Measurements from ENCODE around the gene PARP1.
"Not testable (repeated sequence)": the region's sequence is repeated elsewhere in the genome, so short reads cannot be mapped to it uniquely, and the experiment has no call there.

Gene PARP1

GRCh38 chr1:226429858-226430715 lies 22.2 kb upstream of the PARP1 start:
- no peak for DNase-seq (ENCODE audit: low read depth in 2 of 2)

- no peak for DNase-seq (ENCODE audit: low read depth in 2 of 2)
These were observed 21.0 kb upstream of the PARP1 start for GRCh38 chr1:226428791-226429461.

- DNase-seq (ENCODE audit: low read depth in 2 of 2) = no peak
These were observed 20.5 kb upstream of the PARP1 start for GRCh38 chr1:226428348-226428747.

GRCh38 chr1:226427131-226427530 lies 19.2 kb upstream of the PARP1 start:
- DNase-seq (ENCODE audit: low read depth in 2 of 2) = no peak

- not testable (repeated sequence) for DNase-seq (ENCODE audit: low read depth in 2 of 2)
These were observed 18.5 kb upstream of the PARP1 start for GRCh38 chr1:226426395-226426794.

GRCh38 chr1:226425431-226426031 lies 17.6 kb upstream of the PARP1 start:
- DNase-seq (ENCODE audit: low read depth in 2 of 2) = no peak

GRCh38 chr1:226425004-226425378 lies 17.1 kb upstream of the PARP1 start:
- no peak for DNase-seq (ENCODE audit: low read depth in 2 of 2)

GRCh38 chr1:226424221-226425003 lies 16.5 kb upstream of the PARP1 start:
- DNase-seq (ENCODE audit: low read depth in 2 of 2) = no peak

- DNase-seq (ENCODE audit: low read depth in 2 of 2) = no peak
These were observed 14.6 kb upstream of the PARP1 start for GRCh38 chr1:226422478-226422877.

GRCh38 chr1:226420897-226421296 lies 13.0 kb upstream of the PARP1 start:
- no peak for DNase-seq (ENCODE audit: low read depth in 2 of 2)

- DNase-seq (ENCODE audit: low read depth in 2 of 2) = no peak
These were observed 12.4 kb upstream of the PARP1 start for GRCh38 chr1:226420328-226420727.

GRCh38 chr1:226419284-226420029 lies 11.6 kb upstream of the PARP1 start:
- DNase-seq (ENCODE audit: low read depth in 2 of 2) = no peak

- DNase-seq (ENCODE audit: low read depth in 2 of 2) = no peak
These were observed 10.1 kb upstream of the PARP1 start for GRCh38 chr1:226417830-226418546.

GRCh38 chr1:226417350-226417749 lies 9.5 kb upstream of the PARP1 start:
- DNase-seq (ENCODE audit: low read depth in 2 of 2) = no peak

- no peak for DNase-seq (ENCODE audit: low read depth in 2 of 2)
These were observed 6.3 kb upstream of the PARP1 start for GRCh38 chr1:226414098-226414698.

- DNase-seq (ENCODE audit: low read depth in 2 of 2) = no peak
These were observed 3.7 kb upstream of the PARP1 start for GRCh38 chr1:226411619-226412018.

GRCh38 chr1:226410958-226411357 lies 3.1 kb upstream of the PARP1 start:
- no peak for DNase-seq (ENCODE audit: low read depth in 2 of 2)

GRCh38 chr1:226409392-226409791 lies 1.5 kb upstream of the PARP1 start:
- no peak for DNase-seq (ENCODE audit: low read depth in 2 of 2)

GRCh38 chr1:226408285-226409184 lies 642 bp upstream of the PARP1 start:
- no peak for DNase-seq (ENCODE audit: low read depth in 2 of 2)
